ENCODE measurements around the gene ANO1. TPM values are rescaled to one million over a fixed set of nuclear protein-coding genes. Genes with fewer than 3 reads are reported as not detected.
"Not testable (repeated sequence)": the region's sequence is repeated elsewhere in the genome, so short reads cannot be mapped to it uniquely, and the experiment has no call there.

ANO1 gene
- polyA plus RNA-seq, 12 donors: 6.4 to 33.6 (median 9.7) TPM; not detected in 1

DNA sequence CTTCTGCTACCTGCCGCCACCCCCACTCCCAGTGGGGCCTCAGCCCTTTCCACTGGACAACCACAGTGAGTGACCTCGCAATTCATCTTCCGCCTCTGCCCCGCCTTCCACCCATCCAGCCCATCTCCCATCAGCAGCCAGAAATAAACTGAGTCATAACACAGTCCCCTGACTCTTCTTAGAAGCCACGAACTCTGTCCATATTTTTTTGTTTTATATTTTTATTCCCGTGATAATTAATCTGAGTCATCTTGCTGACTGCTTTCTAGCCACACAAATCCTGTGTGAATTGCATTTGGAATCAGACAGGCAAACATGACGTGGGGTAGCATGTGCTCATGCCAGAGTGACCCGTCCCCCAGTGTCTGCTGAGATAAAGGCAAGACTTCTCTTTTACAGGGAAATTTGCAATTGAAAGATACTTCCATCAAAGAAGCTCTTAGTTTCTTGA lies 132.0 kb downstream of the ANO1 start:
- no peak for DNase-seq

DNA sequence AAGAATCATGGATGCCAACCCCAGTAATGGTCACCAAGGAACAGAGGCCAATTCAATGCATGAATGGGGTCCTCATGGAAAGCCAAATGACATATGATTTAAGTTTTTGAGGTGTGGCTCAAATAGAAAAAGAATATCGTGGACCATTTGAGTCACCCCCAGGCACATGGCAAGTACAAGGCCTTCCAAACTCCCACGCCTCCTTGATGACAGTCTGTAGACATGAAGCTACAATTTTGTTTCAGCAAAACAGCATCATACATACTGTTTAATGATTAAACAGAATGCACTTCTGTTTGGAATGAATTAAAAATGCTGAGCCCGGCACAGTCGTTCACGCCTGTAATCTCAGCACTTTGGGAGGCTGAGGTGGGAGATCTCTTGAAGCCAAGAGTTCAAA lies 132.4 kb downstream of the ANO1 start:
- DNase-seq: no peak

DNA sequence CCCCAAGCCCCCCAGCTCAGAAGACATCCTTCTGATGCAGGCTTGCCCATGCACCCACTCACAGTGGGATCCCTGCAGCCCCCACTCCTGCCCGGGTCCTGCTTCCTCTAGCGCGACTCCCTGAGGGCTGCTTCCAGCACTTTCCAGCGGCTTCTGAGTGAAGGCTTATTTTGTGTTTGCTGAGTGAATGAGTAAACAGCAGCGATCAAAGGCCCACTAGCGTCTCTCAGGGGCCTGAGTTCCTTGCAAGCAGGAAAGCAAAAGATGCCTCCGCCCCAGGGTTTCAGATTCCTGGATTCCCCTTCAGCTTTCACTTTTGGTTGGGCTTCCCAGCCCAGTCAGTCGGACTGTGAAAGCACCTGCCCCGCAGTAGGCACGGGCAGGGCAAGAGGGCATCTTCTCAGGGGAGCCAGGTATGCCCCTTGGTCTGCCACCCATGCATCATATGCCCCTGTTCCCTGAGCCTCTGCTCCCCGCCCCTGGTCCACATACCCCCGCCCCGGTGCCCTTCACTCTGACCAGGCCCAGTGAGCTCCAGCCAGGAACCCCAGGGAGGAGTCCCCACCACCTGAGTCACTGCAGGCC lies 134.2 kb downstream of the ANO1 start:
- no peak for DNase-seq

DNA sequence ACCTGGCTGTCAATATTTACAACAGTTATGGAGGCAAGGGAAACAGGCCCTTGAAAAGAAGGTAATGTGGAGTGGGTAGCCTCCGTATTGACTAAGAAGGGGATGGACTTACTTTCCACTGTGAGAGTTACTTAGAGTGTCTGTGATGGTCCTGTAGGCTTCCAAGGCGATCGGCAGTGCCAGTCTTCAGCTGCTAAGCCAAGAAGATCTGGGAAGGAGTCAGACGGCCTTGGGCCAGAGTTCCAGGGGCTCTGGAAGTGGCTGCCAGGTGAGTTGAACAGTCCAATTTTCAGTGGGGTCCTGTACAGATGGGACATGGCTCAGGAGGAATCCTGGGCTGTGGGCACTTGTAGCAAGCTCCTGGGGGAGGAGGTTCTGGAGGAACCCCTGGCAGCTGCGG lies 139.3 kb downstream of the ANO1 start:
- DNase-seq: not testable (repeated sequence)

DNA sequence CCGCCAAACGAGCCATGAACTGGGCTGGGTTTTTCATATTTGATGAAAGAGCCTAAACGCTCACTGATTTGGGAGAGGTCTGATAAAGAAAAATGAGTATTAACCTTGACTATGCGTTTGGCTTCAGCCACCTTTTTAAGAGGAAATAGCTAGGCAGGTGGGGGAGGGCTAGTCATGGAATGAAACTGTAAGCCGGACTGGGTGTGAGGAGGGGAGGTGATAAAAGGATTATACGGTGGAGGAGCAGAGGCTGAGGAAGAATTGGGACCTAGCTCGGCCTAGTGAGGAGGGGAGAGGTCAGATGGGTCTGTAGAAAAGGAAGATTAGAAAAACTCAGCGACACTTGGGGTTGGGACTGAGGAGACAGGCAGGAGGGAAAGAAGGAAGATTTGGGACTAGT lies 140.0 kb downstream of the ANO1 start:
- not testable (repeated sequence) for DNase-seq

DNA sequence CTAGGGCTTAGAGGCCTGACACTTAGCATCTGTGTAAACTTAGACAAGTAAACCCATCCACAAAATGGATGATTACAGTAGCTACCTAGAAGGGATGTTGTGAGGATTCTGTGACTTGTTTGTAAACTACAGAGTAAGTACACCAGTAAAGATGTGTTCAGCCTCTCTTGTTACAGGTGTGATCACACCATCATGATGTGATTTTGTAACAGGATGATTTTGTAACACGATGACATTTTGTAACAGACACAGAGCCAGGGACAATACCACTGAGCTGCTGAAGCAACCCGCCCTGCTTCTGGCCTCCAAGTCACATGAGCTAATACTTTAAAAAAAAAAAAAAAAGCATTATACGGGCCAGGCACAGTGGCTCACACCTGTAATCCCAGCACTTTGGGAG lies 142.0 kb downstream of the ANO1 start:
- DNase-seq: no peak

DNA sequence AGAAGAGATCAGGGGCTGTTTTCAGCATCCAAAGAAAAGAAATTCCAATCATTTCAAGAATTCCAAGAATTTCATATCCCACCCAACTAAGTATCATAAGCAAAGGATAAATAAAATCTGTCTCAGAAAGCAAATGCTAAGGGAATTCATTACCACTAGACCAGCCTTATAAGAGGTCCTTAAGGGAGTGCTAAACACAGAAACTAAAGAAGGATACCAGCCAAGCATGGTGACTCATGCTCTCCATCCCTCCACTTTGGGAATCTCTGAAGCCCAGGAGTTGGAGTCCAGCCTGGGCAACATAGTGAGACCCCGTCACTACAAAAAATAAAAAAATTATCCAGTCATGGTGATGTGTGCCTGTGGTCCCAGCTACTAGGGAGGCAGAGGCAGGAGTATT lies 142.8 kb downstream of the ANO1 start:
- no peak for DNase-seq

DNA sequence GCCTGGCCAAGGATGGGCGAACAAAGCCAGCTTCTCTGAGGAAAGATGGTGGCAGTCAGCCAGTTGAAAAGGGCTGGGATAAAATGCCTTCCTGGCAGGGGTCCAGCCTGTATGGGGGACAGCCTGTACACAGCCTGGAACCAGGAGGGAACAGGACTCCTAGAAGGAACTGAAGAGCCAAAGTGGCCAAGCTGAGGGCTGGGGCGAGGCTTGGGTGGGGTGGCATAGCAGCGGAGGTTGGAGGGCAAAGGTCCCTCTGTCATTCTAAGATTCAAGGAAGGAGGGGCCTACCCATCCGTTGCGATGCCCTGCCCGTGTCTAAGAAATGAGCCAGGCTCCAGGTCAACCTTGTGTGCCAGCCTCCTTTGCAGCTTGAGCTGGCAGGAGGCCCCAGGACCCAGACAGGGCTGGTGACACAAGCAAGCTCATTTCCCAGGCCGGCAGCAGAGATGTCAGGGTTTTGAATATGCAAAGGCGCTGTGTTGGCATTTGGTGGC lies 147.6 kb downstream of the ANO1 start:
- DNase-seq: no peak

DNA sequence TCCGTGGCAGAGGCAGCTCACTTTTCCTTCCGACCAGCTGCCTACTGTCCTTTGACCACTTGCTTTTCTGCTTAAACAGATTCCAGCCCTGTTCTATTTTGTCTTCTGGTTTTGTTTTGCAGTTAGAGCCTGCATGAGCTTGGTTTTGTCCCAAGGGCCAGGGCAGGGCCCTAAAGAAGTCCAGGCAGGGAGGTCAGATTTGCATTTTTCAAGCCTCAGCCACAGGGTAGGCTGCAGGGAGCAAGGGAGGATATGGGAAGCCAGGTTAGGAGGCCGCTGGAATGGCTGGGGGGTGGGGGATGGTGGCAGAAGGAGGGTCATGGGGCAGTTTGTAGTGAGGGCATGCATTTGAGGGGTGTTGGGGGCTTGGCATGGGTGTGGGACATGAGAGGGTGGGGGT lies 148.1 kb downstream of the ANO1 start:
- DNase-seq: no peak

DNA sequence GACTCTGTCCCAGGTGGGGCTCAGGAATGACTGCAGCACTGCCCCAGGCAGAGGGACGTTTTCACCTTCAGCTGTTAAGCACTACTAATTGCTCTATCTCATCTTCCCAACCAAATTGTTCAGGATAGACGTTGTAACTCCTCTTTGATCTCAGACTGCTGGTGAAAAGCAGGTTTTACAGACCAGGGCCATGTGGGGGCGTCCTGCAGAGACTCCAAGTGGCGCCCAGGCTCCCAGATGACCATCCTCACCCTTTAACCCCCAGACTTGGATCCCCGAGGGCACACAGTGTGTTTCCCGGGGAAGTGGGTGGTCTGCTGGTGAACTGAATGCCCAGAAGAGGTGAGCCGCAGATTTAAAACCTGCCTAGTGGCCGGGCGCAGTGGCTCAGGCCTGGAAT lies 148.8 kb downstream of the ANO1 start:
- no peak for DNase-seq

DNA sequence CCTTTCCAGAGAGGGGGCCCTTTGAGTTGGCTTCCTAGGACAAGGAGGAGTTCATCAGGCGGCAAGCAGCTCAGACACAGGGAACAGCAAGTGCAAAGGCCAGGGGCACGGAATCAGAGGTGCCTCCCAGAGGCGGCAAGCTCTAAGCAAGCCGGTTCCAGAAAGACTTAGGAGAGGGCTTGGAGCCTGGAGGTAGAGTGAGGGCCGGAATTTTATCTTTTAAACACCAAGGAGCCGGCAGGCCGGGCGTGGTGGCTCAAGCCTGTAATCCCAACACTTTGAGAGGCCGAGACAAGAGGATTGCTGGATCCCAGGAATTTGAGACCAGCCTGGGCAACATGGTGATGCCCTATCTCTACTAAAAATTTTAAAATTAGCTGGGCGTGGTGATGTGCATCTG lies 151.6 kb downstream of the ANO1 start:
- DNase-seq: no peak

DNA sequence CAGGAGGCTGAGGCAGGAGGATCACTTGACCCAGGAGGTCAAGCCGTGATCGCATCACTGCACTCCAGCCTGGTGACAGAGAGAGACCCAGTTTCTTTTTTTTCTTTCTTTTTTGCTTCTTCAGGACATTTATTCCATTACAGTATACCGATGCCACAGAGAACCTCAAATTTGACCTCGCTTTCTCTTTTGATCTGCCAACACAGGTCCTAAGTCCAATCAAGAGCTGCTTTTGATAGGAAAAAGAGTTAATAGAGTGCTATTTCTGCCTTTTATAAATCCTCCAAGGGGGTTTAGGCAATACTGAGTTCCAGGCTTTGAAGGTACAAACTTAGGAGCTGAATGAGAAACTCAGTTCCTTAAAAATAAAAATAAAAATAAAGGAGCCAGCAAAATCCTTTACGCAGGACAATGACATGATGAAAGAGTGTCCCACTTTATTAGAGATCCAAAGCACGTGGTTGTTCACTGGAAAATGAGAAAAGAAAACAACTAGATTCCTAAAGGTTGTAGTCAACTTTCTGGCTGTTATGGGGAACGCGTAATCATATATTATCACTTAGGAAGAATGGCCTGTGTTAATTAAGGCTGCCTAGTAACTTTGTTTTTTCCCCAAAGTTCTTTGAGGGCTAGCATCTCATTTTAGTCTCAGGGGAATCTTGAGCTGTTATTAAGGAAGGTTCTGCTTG lies 152.2 kb downstream of the ANO1 start:
- no peak for DNase-seq

DNA sequence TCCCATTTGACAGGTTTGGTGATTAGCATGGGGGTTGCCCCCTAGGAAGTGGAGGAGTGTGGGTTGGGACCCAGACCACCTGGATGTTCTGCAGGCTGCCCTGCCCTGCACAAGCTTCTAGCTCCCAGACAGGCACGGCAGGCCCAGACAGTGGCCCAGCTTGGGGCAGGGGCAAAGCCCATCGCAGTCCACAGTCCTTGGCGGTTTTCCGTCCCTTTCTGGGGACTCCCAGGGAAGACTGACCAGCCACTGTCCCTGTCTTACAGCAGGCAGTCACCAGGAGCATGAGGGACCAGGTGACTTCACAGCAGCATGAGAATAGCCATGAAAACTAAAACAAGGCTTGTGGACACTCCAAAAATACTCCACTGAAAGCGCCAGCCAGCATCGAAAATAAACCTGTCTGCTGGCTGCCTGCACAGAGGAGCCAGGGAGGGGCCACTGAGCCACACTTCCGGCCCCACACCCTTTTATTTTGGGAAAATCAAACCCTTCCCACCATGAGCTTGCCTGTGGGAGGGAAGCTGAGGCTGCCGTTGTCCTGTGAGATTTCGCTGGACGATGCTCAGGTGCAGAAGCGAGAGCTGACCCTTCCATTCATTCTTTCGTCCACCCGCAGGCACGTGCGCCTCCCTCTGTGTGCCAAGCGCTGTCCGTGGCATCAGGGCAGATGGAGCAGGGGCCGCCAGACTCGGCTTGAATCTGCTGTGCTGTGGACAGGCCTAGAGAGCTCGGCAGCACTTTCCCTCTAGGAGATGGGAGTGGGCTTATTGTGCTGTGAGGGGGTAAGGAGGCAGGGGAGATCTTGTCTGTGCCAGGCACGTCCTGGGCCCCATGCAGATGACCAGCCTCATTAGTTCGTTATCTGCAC lies 153.0 kb downstream of the ANO1 start:
- DNase-seq: no peak

DNA sequence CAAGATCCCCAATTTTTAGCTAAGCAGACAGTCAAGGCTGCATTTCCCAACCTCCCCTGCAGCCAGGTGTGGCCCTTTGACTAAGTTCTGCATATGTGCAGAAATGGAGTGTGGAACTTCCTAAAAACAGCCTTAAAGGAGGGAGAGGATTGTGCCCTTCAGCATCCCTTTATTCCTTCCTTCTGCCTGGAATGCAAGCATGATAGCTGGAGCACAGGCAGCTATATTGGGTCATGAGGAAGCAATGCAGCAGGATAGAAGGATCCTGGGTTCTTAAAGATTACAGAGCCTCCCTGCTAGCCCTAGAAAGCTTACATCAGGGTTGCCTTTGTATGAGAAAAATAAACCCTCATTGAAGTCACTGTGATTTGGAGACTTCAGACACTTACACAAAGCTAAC lies 154.9 kb downstream of the ANO1 start:
- no peak for DNase-seq

DNA sequence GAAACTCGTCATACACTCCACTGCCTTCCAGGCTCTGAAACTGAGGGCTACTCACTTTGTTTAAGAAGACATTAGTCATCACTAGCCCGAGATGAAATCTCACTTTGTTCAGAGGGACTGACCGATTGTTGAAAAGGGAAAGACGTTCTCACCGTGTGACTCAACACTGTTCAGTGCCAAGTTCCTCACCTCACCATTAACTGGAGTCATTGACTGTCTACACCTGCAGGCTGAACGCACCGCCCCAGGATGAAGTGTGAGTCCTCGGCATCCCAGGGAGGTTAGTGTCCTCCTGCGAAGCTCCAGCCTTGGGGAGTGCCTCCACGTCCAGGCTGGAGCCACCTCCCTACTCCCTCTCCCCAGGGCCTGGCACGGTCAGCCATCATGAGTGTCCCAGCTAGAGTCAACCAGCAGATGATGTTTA lies 155.4 kb downstream of the ANO1 start:
- DNase-seq: no peak

DNA sequence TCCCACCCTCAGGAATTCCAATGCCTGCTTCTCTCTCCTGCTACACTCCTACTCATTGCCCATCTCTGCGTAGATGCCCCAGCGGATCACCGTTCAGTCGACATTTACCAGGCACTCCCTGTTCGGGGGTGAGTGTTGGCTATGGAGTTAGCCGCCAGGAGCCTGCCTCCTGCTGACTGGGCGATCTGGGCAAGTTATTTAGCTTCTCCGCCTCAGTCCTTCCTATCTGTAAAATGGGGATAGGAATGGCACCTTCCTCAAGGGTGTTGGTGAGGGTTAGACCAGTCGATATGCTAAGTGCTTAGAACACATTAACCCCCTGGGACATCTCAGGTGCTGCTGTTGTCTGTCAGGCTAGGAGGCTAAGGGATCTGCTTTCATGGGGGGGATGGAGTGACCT lies 155.8 kb downstream of the ANO1 start:
- no peak for DNase-seq

Other genes starting within 250 kb of the ANO1 start
- gene FADD, start 125.0 kb downstream of the ANO1 start, polyA plus RNA-seq (ENCODE audit: insufficient read length in 12 of 12): 1 to 10 TPM in 11 of 12 donors, not detected in 1; 5.8 to 9.9 (median 8.1) TPM
- gene PPFIA1, start 192.4 kb downstream of the ANO1 start, polyA plus RNA-seq (ENCODE audit: insufficient read length in 12 of 12): 10 to 100 TPM in 11 of 12 donors, not detected in 1; 28.1 to 46.4 (median 32.6) TPM

All from muscle of arm (tissue), 12 donors.